HCT116 (cell line): ENCODE results near the gene ZNF580. TPM values are rescaled to one million over a fixed set of nuclear protein-coding genes. Genes with fewer than 3 reads are reported as not detected.

Experiments
- ATAC-seq: fragments of 200-7000 bp; cut with Tn5 transposase; 2 replicates; pipeline ENCODE4 v1.9.1; 2020; ENCODE audit warnings: mild to moderate bottlenecking, moderate library complexity
- BruUV-seq: library from RNA; stranded (reverse); fragments of 400-500 nt; replicated peaks from 2 replicates; lab custom pipeline; 2021; lab: Mats Ljungman, UMichigan
- CTCF ChIA-PET: fragments of 300-600 bp; sonication (Branson Sonifier 250); formaldehyde crosslinking; loops from one replicate; lab custom pipeline; 2021; ENCODE audit warnings: antibody characterized with exemption; lab: Charles Lee
- POLR2A ChIA-PET: fragments of 300-600, 350-600 bp; sonication (Branson Sonifier 250); formaldehyde crosslinking; loops from one replicate; lab custom pipeline; 2021; ENCODE audit warnings: antibody characterized with exemption; lab: Charles Lee
- RAD21 ChIA-PET, 2 experiments: fragments of 300-600 bp; sonication (Branson Sonifier 250); formaldehyde crosslinking; loops; one replicate each; lab custom pipeline; 2023; ENCODE audit warnings: low total read pairs in 2 of 2; ENCODE audit not compliant: uncharacterized antibody in 2 of 2, unreplicated experiment in 2 of 2, low non-redundant PET in 1 of 2; lab: Charles Lee
- DNase-seq: peaks from one replicate; pipeline ENCODE4 v3.0.0-alpha.2; 2010; ENCODE audit warnings: low read depth, low spot score
- H2AFZ ChIP-seq: fragments of 200-600 bp; shearing (Covaris generic), sonication (generic); 2 replicates; pipeline ENCODE4 v1.6.1; 2017; ENCODE audit warnings: low read depth, mixed run types, mixed read lengths, antibody characterized with exemption, low read length; ENCODE audit not compliant: poor library complexity, severe bottlenecking
- H3K27ac ChIP-seq: 2 replicates; pipeline ENCODE4 v1.5.1; 2012; ENCODE audit warnings: low read depth, low read length
- H3K27me3 ChIP-seq: fragments of 200-600 bp; sonication (generic); 2 replicates; pipeline ENCODE4 v1.6.1; 2016; ENCODE audit warnings: mixed run types, low read length, mixed read lengths; ENCODE audit not compliant: insufficient read depth
- H3K36me3 ChIP-seq, 2 experiments: fragments of 200-500 bp in 1 of 2; fragments of 200-600 bp in 1 of 2; sonication (Bioruptor generic) in 1 of 2; sonication (generic) in 1 of 2; 2 replicates each; pipeline versions ENCODE4 v1.5.1 to v1.6.1; 2014 to 2016; ENCODE audit warnings: low read length in 2 of 2, inconsistent platforms in 1 of 2, mixed read lengths in 1 of 2, mixed run types in 1 of 2; ENCODE audit not compliant: insufficient read depth in 2 of 2, control insufficient read depth in 1 of 2
- H3K4me1 ChIP-seq, 2 experiments: fragments of 200-600 bp in 1 of 2; sonication (generic) in 1 of 2; 2 replicates each; pipeline versions ENCODE4 v1.5.1 to v1.6.1; 2012 to 2017; ENCODE audit warnings: low read length in 2 of 2, inconsistent platforms in 1 of 2, mild to moderate bottlenecking in 1 of 2, mixed read lengths in 1 of 2, mixed run types in 1 of 2, moderate library complexity in 1 of 2; ENCODE audit not compliant: insufficient read depth in 2 of 2, control insufficient read depth in 1 of 2
- H3K4me2 ChIP-seq: fragments of 200-600 bp; sonication (generic); 2 replicates; pipeline ENCODE4 v1.6.1; 2017; ENCODE audit warnings: mixed run types, low read length, mixed read lengths
- H3K4me3 ChIP-seq, 2 experiments: fragments of 200-600 bp in 1 of 2; sonication (generic) in 1 of 2; replicated peaks in 1 of 2; 2 replicates each; pipeline ENCODE4 v1.5.1; 2011 to 2016; ENCODE audit warnings: low read length in 2 of 2, control low read depth in 1 of 2, low read depth in 1 of 2, mild to moderate bottlenecking in 1 of 2, mixed read lengths in 1 of 2, mixed run types in 1 of 2
- H3K79me2 ChIP-seq: fragments of 200-600 bp; sonication (generic); 2 replicates; pipeline ENCODE4 v1.6.1; 2017; ENCODE audit warnings: mild to moderate bottlenecking, mixed run types, low read length, moderate library complexity, mixed read lengths; ENCODE audit not compliant: insufficient read depth
- H3K9ac ChIP-seq: fragments of 200-600 bp; sonication (generic); 2 replicates; pipeline ENCODE4 v1.6.1; 2016; ENCODE audit warnings: low read length, mixed read lengths
- H3K9me2 ChIP-seq: fragments of 200-600 bp; sonication (generic), shearing (Covaris generic); 2 replicates; pipeline ENCODE4 v1.6.1; 2017; ENCODE audit warnings: mixed run types, mild to moderate bottlenecking, moderate library complexity; ENCODE audit not compliant: insufficient read depth
- H3K9me3 ChIP-seq, 2 experiments: fragments of 200-500 bp in 1 of 2; fragments of 200-600 bp in 1 of 2; sonication (Bioruptor generic) in 1 of 2; sonication (generic) in 1 of 2; 2 replicates each; pipeline ENCODE4 v1.6.1; 2014 to 2017; ENCODE audit warnings: low read length in 2 of 2, mixed read lengths in 2 of 2, inconsistent platforms in 1 of 2, low read depth in 1 of 2, mild to moderate bottlenecking in 1 of 2, mixed run types in 1 of 2, moderate library complexity in 1 of 2; ENCODE audit not compliant: control insufficient read depth in 1 of 2, insufficient read depth in 1 of 2
- H4K20me1 ChIP-seq: fragments of 200-600 bp; sonication (generic), shearing (Covaris generic); 2 replicates; pipeline ENCODE4 v1.6.1; 2017; ENCODE audit warnings: mixed run types, mild to moderate bottlenecking, moderate library complexity; ENCODE audit not compliant: insufficient read depth
- CBX3 ChIP-seq: IDR thresholded peaks from 2 replicates; pipeline ENCODE4 v1.6.1; 2012; ENCODE audit warnings: low read depth
- CEBPB ChIP-seq: IDR thresholded peaks from 2 replicates; pipeline ENCODE4 v1.6.1; 2012; ENCODE audit warnings: low read depth
- EZH2 ChIP-seq: fragments of 200-600 bp; sonication (generic); IDR thresholded peaks from 2 replicates; pipeline ENCODE4 v1.6.1; 2017; ENCODE audit warnings: antibody characterized with exemption, mixed run types
- EZH2phosphoT487 ChIP-seq: fragments of 200-600 bp; IDR thresholded peaks from 2 replicates; pipeline ENCODE4 v1.6.1; 2018; ENCODE audit warnings: antibody characterized with exemption, borderline replicate concordance
- FOSL1 ChIP-seq: IDR thresholded peaks from 2 replicates; pipeline ENCODE4 v1.6.1; 2012; ENCODE audit warnings: low read depth
- JUND ChIP-seq: IDR thresholded peaks from 2 replicates; pipeline ENCODE4 v1.6.1; 2012
- POLR2AphosphoS5 ChIP-seq: IDR thresholded peaks from 2 replicates; pipeline ENCODE4 v1.6.1; 2011; ENCODE audit warnings: mild to moderate bottlenecking, low read depth, low read length, moderate library complexity
- SIN3A ChIP-seq: IDR thresholded peaks from 2 replicates; pipeline ENCODE4 v1.6.1; 2012; ENCODE audit warnings: low read depth
- SP1 ChIP-seq: IDR thresholded peaks from 2 replicates; pipeline ENCODE4 v1.6.1; 2012; ENCODE audit warnings: low read depth
- SRF ChIP-seq: IDR thresholded peaks from 2 replicates; pipeline ENCODE4 v1.6.1; 2012; ENCODE audit warnings: low read depth
- TCF7L2 ChIP-seq: IDR thresholded peaks from 2 replicates; pipeline ENCODE4 v1.7.0; 2011; ENCODE audit warnings: borderline replicate concordance, inconsistent platforms; ENCODE audit not compliant: insufficient read depth, insufficient read length; ENCODE audit errors: extremely low read depth
- YY1 ChIP-seq: IDR thresholded peaks from 2 replicates; pipeline ENCODE4 v1.6.1; 2011; ENCODE audit warnings: low read length, low read depth, moderate library complexity, mild to moderate bottlenecking; ENCODE audit not compliant: insufficient replicate concordance; ENCODE audit errors: extremely low read depth
- ZFX ChIP-seq: fragments of 450-650 bp; IDR thresholded peaks from 2 replicates; pipeline ENCODE4 v1.6.1; 2017
- ZNF274 ChIP-seq: fragments of 200-500 bp; sonication (Bioruptor generic); IDR thresholded peaks from 2 replicates; pipeline ENCODE4 v1.6.1; 2014; ENCODE audit warnings: mild to moderate bottlenecking, low read depth, low read length, inconsistent platforms
- intact Hi-C: fragments of 100-400 bp; cut with micrococcal nuclease; formaldehyde crosslinking; loops from 2 replicates; pipeline ENCODE4 v1.10.0; 2022
- total RNA-seq: library from RNA; stranded (reverse); gene quantifications from one replicate; pipeline ENCODE4 v1.2.1, GENCODE V29; 2021; ENCODE audit not compliant: unreplicated experiment
- TF ChIP-seq, protein P1 (sequence below): IDR thresholded peaks from 2 replicates; pipeline ENCODE4 v1.6.1; 2012
- TF ChIP-seq, protein P2 (sequence below): IDR thresholded peaks from 2 replicates; pipeline ENCODE4 v1.6.1; 2012; ENCODE audit warnings: low read depth
- TF ChIP-seq, protein P3 (sequence below), 3 experiments: fragments of 200-600 bp in 1 of 3; sonication (generic) in 1 of 3; IDR thresholded peaks in 2 of 3; conservative IDR thresholded peaks in 1 of 3; 2 replicates each; pipeline ENCODE4 v1.5.1; 2012 to 2017; ENCODE audit warnings: low read depth in 2 of 3, low read length in 2 of 3, antibody characterized with exemption in 1 of 3, borderline replicate concordance in 1 of 3, control low read depth in 1 of 3, mild to moderate bottlenecking in 1 of 3, mixed read lengths in 1 of 3, mixed run types in 1 of 3, moderate library complexity in 1 of 3; ENCODE audit not compliant: insufficient read depth in 1 of 3

ZNF580 gene
- total RNA-seq, 1 experiment from 2014 or later, result 36.7 TPM

DNA sequence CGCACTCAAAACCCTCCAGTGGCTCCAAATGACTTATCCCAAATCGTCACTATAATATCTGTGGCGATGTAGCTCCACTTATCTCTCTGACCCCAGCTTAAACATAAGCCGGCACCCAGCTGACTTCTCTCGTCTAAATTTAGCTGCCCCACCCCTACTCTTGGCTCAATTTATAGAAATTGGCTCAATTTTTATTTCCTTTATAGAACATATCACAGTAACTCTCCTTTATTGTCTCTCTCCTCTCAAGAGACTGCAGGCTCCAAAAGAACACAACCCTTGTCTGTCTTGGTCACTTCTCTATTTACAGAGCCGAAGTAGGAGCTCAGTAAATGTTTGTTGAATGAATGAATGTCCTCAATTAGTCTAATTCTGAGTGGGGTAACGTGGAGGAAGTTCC lies 17.2 kb upstream of the ZNF580 start:
- peak overlapping the region; percentile 12 to 45; a peak in 3 of 4 replicates for H3K4me3 ChIP-seq
- no peaks in the 10 kb centered on the region for H3K79me2 ChIP-seq
- BruUV-seq, result TSS peak; percentile 47
- H3K36me3 ChIP-seq, result no peaks in the 10 kb centered on the region
- no peaks in the 10 kb centered on the region for H3K9me2 ChIP-seq
- H4K20me1 ChIP-seq, result no peaks in the 10 kb centered on the region
- intact Hi-C loops, result no loop called here
- H3K27me3 ChIP-seq, result no peaks in the 10 kb centered on the region
- H3K4me2 ChIP-seq, result peak overlapping the region; percentile 65
- ATAC-seq (no peak), DNase-seq (no peak)
- peaks cover 8 to 14% of the 10 kb centered on the region in 2 experiments; a peak in 3 of 4 replicates for H3K4me1 ChIP-seq
- ChIA-PET POLR2A (interaction anchor here (0.8 to 1.3 kb wide), 2 partner anchors 19 to 139 kb away, joined by 3 to 10 read pairs; partner anchors contain the start of genes NAT14 and ZNF865), CTCF (interaction anchor here (1.2 kb wide), 1 partner anchor 48 kb away, joined by 6 read pairs; no protein-coding TSS in a partner anchor), RAD21 (no interaction called here)
- H2AFZ ChIP-seq, result no peak overlapping the region
- H3K9me3 ChIP-seq, result no peaks in the 10 kb centered on the region
- H3K27ac ChIP-seq, result no peak overlapping the region
- H3K9ac ChIP-seq, result no peak overlapping the region
- TF ChIP-seq SIN3A (no peak), POLR2AphosphoS5 (no peak), ZFX (no peak), TCF7L2 (no peak), JUND (no peak), EZH2phosphoT487 (no peak), CEBPB (no peak), FOSL1 (no peak), YY1 (no peak), SP1 (no peak), SRF (no peak), EZH2 (no peak), CBX3 (no peak), ZNF274 (no peak)
- TF ChIP-seq, protein P1, sequence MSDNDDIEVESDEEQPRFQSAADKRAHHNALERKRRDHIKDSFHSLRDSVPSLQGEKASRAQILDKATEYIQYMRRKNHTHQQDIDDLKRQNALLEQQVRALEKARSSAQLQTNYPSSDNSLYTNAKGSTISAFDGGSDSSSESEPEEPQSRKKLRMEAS, result no peak
- TF ChIP-seq, protein P2, sequence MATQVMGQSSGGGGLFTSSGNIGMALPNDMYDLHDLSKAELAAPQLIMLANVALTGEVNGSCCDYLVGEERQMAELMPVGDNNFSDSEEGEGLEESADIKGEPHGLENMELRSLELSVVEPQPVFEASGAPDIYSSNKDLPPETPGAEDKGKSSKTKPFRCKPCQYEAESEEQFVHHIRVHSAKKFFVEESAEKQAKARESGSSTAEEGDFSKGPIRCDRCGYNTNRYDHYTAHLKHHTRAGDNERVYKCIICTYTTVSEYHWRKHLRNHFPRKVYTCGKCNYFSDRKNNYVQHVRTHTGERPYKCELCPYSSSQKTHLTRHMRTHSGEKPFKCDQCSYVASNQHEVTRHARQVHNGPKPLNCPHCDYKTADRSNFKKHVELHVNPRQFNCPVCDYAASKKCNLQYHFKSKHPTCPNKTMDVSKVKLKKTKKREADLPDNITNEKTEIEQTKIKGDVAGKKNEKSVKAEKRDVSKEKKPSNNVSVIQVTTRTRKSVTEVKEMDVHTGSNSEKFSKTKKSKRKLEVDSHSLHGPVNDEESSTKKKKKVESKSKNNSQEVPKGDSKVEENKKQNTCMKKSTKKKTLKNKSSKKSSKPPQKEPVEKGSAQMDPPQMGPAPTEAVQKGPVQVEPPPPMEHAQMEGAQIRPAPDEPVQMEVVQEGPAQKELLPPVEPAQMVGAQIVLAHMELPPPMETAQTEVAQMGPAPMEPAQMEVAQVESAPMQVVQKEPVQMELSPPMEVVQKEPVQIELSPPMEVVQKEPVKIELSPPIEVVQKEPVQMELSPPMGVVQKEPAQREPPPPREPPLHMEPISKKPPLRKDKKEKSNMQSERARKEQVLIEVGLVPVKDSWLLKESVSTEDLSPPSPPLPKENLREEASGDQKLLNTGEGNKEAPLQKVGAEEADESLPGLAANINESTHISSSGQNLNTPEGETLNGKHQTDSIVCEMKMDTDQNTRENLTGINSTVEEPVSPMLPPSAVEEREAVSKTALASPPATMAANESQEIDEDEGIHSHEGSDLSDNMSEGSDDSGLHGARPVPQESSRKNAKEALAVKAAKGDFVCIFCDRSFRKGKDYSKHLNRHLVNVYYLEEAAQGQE, result no peak
- TF ChIP-seq, protein P3, sequence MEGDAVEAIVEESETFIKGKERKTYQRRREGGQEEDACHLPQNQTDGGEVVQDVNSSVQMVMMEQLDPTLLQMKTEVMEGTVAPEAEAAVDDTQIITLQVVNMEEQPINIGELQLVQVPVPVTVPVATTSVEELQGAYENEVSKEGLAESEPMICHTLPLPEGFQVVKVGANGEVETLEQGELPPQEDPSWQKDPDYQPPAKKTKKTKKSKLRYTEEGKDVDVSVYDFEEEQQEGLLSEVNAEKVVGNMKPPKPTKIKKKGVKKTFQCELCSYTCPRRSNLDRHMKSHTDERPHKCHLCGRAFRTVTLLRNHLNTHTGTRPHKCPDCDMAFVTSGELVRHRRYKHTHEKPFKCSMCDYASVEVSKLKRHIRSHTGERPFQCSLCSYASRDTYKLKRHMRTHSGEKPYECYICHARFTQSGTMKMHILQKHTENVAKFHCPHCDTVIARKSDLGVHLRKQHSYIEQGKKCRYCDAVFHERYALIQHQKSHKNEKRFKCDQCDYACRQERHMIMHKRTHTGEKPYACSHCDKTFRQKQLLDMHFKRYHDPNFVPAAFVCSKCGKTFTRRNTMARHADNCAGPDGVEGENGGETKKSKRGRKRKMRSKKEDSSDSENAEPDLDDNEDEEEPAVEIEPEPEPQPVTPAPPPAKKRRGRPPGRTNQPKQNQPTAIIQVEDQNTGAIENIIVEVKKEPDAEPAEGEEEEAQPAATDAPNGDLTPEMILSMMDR (IDR thresholded peaks at IDR 0.05 in 2 of 3, conservative IDR thresholded peaks at IDR 0.05 in 1 of 3; ENCODE audit: borderline replicate concordance in 1 of 3, insufficient read depth in 1 of 3, low read depth in 2 of 3, low read length in 2 of 3), result no peak
